ENCODE measurements around the gene RELL2.

RELL2 gene

GRCh38 chr5:141641634-141642267 is 5.0 kb downstream of the RELL2 start:
- Mint-ChIP-seq H3K27ac (ENCODE audit: low read depth) (no peak overlapping the region), H3K4me3 (no peak overlapping the region), H3K36me3 (ENCODE audit: insufficient read depth) (peaks cover 32% of the 10 kb centered on the region), H3K9me3 (no peaks in the 10 kb centered on the region), H3K4me1 (peaks cover 34% of the 10 kb centered on the region), H3K27me3 (no peaks in the 10 kb centered on the region)
- DNase-seq (ENCODE audit: low spot score in 2 of 2), result no peak
- no peak for ATAC-seq (replicated peaks; ENCODE audit: extremely low read depth, poor library complexity, severe bottlenecking)

GRCh38 chr5:141646026-141646425 is 9.2 kb downstream of the RELL2 start:
- H3K27me3 Mint-ChIP-seq, result no peaks in the 10 kb centered on the region
- DNase-seq (ENCODE audit: low spot score in 2 of 2) (no peak), ATAC-seq (replicated peaks; ENCODE audit: extremely low read depth, poor library complexity, severe bottlenecking) (no peak)
- H3K4me3 Mint-ChIP-seq, result no peak overlapping the region
- peaks cover 40% of the 10 kb centered on the region for H3K36me3 Mint-ChIP-seq (ENCODE audit: insufficient read depth)
- H3K27ac Mint-ChIP-seq (ENCODE audit: low read depth), result no peak overlapping the region
- no peaks in the 10 kb centered on the region for H3K9me3 Mint-ChIP-seq
- peaks cover 54% of the 10 kb centered on the region for H3K4me1 Mint-ChIP-seq

GRCh38 chr5:141647242-141647641 is 10.4 kb downstream of the RELL2 start:
- ATAC-seq (replicated peaks; ENCODE audit: extremely low read depth, poor library complexity, severe bottlenecking) (no peak), DNase-seq (ENCODE audit: low spot score in 2 of 2) (no peak)
- Mint-ChIP-seq H3K27ac (ENCODE audit: low read depth) (no peak overlapping the region), H3K4me3 (no peak overlapping the region), H3K4me1 (peaks cover 54% of the 10 kb centered on the region), H3K9me3 (no peaks in the 10 kb centered on the region), H3K27me3 (no peaks in the 10 kb centered on the region), H3K36me3 (ENCODE audit: insufficient read depth) (peaks cover 36% of the 10 kb centered on the region)

- Mint-ChIP-seq H3K4me3 (no peak overlapping the region), H3K4me1 (peaks cover 60% of the 10 kb centered on the region), H3K9me3 (no peaks in the 10 kb centered on the region), H3K36me3 (ENCODE audit: insufficient read depth) (peaks cover 39% of the 10 kb centered on the region), H3K27me3 (no peaks in the 10 kb centered on the region), H3K27ac (ENCODE audit: low read depth) (no peak overlapping the region)
- ATAC-seq (replicated peaks; ENCODE audit: extremely low read depth, poor library complexity, severe bottlenecking) (no peak), DNase-seq (ENCODE audit: low spot score in 2 of 2) (no peak)
These were observed 11.1 kb downstream of the RELL2 start for GRCh38 chr5:141647851-141648250.

- H3K4me3 Mint-ChIP-seq, result no peak overlapping the region
- ATAC-seq (replicated peaks; ENCODE audit: extremely low read depth, poor library complexity, severe bottlenecking) (no peak), DNase-seq (ENCODE audit: low spot score in 2 of 2) (no peak)
- peaks cover 60% of the 10 kb centered on the region for H3K4me1 Mint-ChIP-seq
- peaks cover 30% of the 10 kb centered on the region for H3K36me3 Mint-ChIP-seq (ENCODE audit: insufficient read depth)
- H3K27ac Mint-ChIP-seq (ENCODE audit: low read depth), result no peak overlapping the region
- H3K9me3 Mint-ChIP-seq, result no peaks in the 10 kb centered on the region
- H3K27me3 Mint-ChIP-seq, result no peaks in the 10 kb centered on the region
These were observed 12.4 kb downstream of the RELL2 start for GRCh38 chr5:141649056-141649688.

GRCh38 chr5:141649972-141650371 is 13.2 kb downstream of the RELL2 start:
- H3K9me3 Mint-ChIP-seq, result no peaks in the 10 kb centered on the region
- peak overlapping the region; percentile 88 for H3K27ac Mint-ChIP-seq (ENCODE audit: low read depth)
- ATAC-seq (replicated peaks; ENCODE audit: extremely low read depth, poor library complexity, severe bottlenecking) (no peak), DNase-seq (ENCODE audit: low spot score in 2 of 2) (no peak)
- H3K36me3 Mint-ChIP-seq (ENCODE audit: insufficient read depth), result peaks cover 23% of the 10 kb centered on the region
- H3K4me1 Mint-ChIP-seq, result peaks cover 58% of the 10 kb centered on the region
- H3K27me3 Mint-ChIP-seq, result no peaks in the 10 kb centered on the region
- H3K4me3 Mint-ChIP-seq, result peak overlapping the region; percentile 89

GRCh38 chr5:141650851-141651727 is 14.3 kb downstream of the RELL2 start, which contains the start of gene FCHSD1:
FCHSD1 (minus strand) TSS chr5:141651418; CDS start chr5:141651368, 50 bp downstream.
- Mint-ChIP-seq H3K4me3 (peak within 1 kb of the TSS; percentile 89), H3K27ac (ENCODE audit: low read depth) (peak within 1 kb of the TSS; percentile 88), H3K36me3 (ENCODE audit: insufficient read depth) (peaks cover 20% of the 10 kb centered on the region), H3K4me1 (peaks cover 54% of the 10 kb centered on the region), H3K27me3 (no peaks in the 10 kb centered on the region), H3K9me3 (no peaks in the 10 kb centered on the region)
- DNase-seq (ENCODE audit: low spot score in 2 of 2) (peak; percentile 63 to 67), ATAC-seq (replicated peaks; ENCODE audit: extremely low read depth, poor library complexity, severe bottlenecking) (peak; percentile 86)

- H3K36me3 Mint-ChIP-seq (ENCODE audit: insufficient read depth), result peaks cover 17% of the 10 kb centered on the region
- DNase-seq (ENCODE audit: low spot score in 2 of 2), result no peak
These were observed 14.9 kb downstream of the RELL2 start for GRCh38 chr5:141651728-141652105.

GRCh38 chr5:141654298-141654697 is 17.5 kb downstream of the RELL2 start:
- no peak for ATAC-seq (replicated peaks; ENCODE audit: extremely low read depth, poor library complexity, severe bottlenecking)
- no peak for DNase-seq (ENCODE audit: low spot score in 2 of 2)
- Mint-ChIP-seq H3K4me1 (peaks cover 35% of the 10 kb centered on the region), H3K27me3 (no peaks in the 10 kb centered on the region), H3K27ac (ENCODE audit: low read depth) (no peak overlapping the region), H3K9me3 (no peaks in the 10 kb centered on the region), H3K4me3 (no peak overlapping the region), H3K36me3 (ENCODE audit: insufficient read depth) (peaks cover 10% of the 10 kb centered on the region)

More at GRCh38 chr5:141651728-141652105, 14.9 kb downstream of the RELL2 start:
- Mint-ChIP-seq H3K27ac (ENCODE audit: low read depth) (peak overlapping the region; percentile 88), H3K27me3 (no peaks in the 10 kb centered on the region), H3K4me1 (peaks cover 50% of the 10 kb centered on the region), H3K4me3 (peak overlapping the region; percentile 89), H3K9me3 (no peaks in the 10 kb centered on the region)
- no peak for ATAC-seq (replicated peaks; ENCODE audit: extremely low read depth, poor library complexity, severe bottlenecking)

GRCh38 chr5:141655020-141655419 is 18.2 kb downstream of the RELL2 start:
- Mint-ChIP-seq H3K4me3 (no peak overlapping the region), H3K4me1 (peaks cover 28% of the 10 kb centered on the region), H3K27ac (ENCODE audit: low read depth) (no peak overlapping the region), H3K27me3 (no peaks in the 10 kb centered on the region), H3K9me3 (no peaks in the 10 kb centered on the region), H3K36me3 (ENCODE audit: insufficient read depth) (peaks cover 10% of the 10 kb centered on the region)
- DNase-seq (ENCODE audit: low spot score in 2 of 2) (no peak), ATAC-seq (replicated peaks; ENCODE audit: extremely low read depth, poor library complexity, severe bottlenecking) (no peak)

- Mint-ChIP-seq H3K9me3 (no peaks in the 10 kb centered on the region), H3K27ac (ENCODE audit: low read depth) (no peak overlapping the region), H3K36me3 (ENCODE audit: insufficient read depth) (peaks cover 8% of the 10 kb centered on the region), H3K4me1 (peaks cover 14% of the 10 kb centered on the region), H3K4me3 (no peak overlapping the region), H3K27me3 (no peaks in the 10 kb centered on the region)
- DNase-seq (ENCODE audit: low spot score in 2 of 2) (no peak), ATAC-seq (replicated peaks; ENCODE audit: extremely low read depth, poor library complexity, severe bottlenecking) (no peak)
These were observed 19.6 kb downstream of the RELL2 start for GRCh38 chr5:141656396-141656795.

- no peak overlapping the region for H3K27ac Mint-ChIP-seq (ENCODE audit: low read depth)
These were observed 20.6 kb downstream of the RELL2 start for GRCh38 chr5:141657404-141657803.

More at GRCh38 chr5:141657404-141657803, 20.6 kb downstream of the RELL2 start:
- Mint-ChIP-seq H3K9me3 (no peaks in the 10 kb centered on the region), H3K4me3 (no peak overlapping the region), H3K4me1 (peaks cover 4% of the 10 kb centered on the region), H3K27me3 (no peaks in the 10 kb centered on the region), H3K36me3 (ENCODE audit: insufficient read depth) (peaks cover 4% of the 10 kb centered on the region)
- ATAC-seq (replicated peaks; ENCODE audit: extremely low read depth, poor library complexity, severe bottlenecking) (no peak), DNase-seq (ENCODE audit: low spot score in 2 of 2) (no peak)
